Mesenchymal stem cell (in vitro differentiated cells and primary cell): Measurements from ENCODE around the gene DNAJC15.
"Not testable (repeated sequence)": the region's sequence is repeated elsewhere in the genome, so short reads cannot be mapped to it uniquely, and the experiment has no call there.

ENCODE experiments used
- DNase-seq: peaks from one replicate; pipeline ENCODE4 v3.0.0-alpha.2; 2013
- H2AFZ ChIP-seq: one replicate; pipeline ENCODE4 v1.6.1; 2013; ENCODE audit warnings: low read depth, mild to moderate bottlenecking, control low read depth, inconsistent platforms, low read length, moderate library complexity
- H2AK5ac ChIP-seq: 2 replicates; pipeline ENCODE4 v1.6.1; 2013; ENCODE audit warnings: low read length, moderate library complexity, mild to moderate bottlenecking, inconsistent platforms; ENCODE audit not compliant: severe bottlenecking
- H2BK120ac ChIP-seq: one replicate; pipeline ENCODE4 v1.6.1; 2013; ENCODE audit warnings: low read depth, mild to moderate bottlenecking, inconsistent platforms, low read length, moderate library complexity
- H2BK12ac ChIP-seq, 2 experiments: one replicate each; pipeline ENCODE4 v1.6.1; 2013; ENCODE audit warnings: inconsistent platforms in 2 of 2, low read length in 2 of 2, mild to moderate bottlenecking in 2 of 2, moderate library complexity in 2 of 2, control low read depth in 1 of 2
- H2BK15ac ChIP-seq: one replicate; pipeline ENCODE4 v1.6.1; 2013; ENCODE audit warnings: mild to moderate bottlenecking, low read depth, inconsistent platforms; ENCODE audit not compliant: poor library complexity, severe bottlenecking
- H2BK5ac ChIP-seq: 2 replicates; pipeline ENCODE4 v1.6.1; 2013; ENCODE audit warnings: low read depth, mild to moderate bottlenecking, low read length, control low read depth, inconsistent platforms; ENCODE audit not compliant: poor library complexity, severe bottlenecking
- H3K14ac ChIP-seq, 2 experiments: one replicate each; pipeline ENCODE4 v1.6.1; 2013; ENCODE audit warnings: inconsistent platforms in 2 of 2, low read length in 2 of 2, control low read depth in 1 of 2, mild to moderate bottlenecking in 1 of 2, moderate library complexity in 1 of 2
- H3K18ac ChIP-seq, 2 experiments: one replicate each; pipeline ENCODE4 v1.6.1; 2013; ENCODE audit warnings: inconsistent platforms in 2 of 2, low read length in 2 of 2, control low read depth in 1 of 2, low read depth in 1 of 2, mild to moderate bottlenecking in 1 of 2
- H3K23ac ChIP-seq, 2 experiments: one replicate each; pipeline ENCODE4 v1.6.1; 2013; ENCODE audit warnings: inconsistent platforms in 2 of 2, low read length in 2 of 2, mild to moderate bottlenecking in 2 of 2, moderate library complexity in 2 of 2, control low read depth in 1 of 2
- H3K27ac ChIP-seq: 2 replicates; pipeline ENCODE4 v1.5.1; 2013; ENCODE audit warnings: mild to moderate bottlenecking, moderate library complexity, low read length, control low read depth, inconsistent platforms; ENCODE audit not compliant: poor library complexity, severe bottlenecking
- H3K27me3 ChIP-seq, 2 experiments: 2 replicates each; pipeline versions ENCODE4 v1.6.1 to v1.7.0; 2013; ENCODE audit warnings: low read length in 2 of 2, mild to moderate bottlenecking in 2 of 2, moderate library complexity in 2 of 2, control low read depth in 1 of 2, inconsistent platforms in 1 of 2; ENCODE audit not compliant: control insufficient read depth in 1 of 2, insufficient read depth in 1 of 2
- H3K36me3 ChIP-seq, 2 experiments: 2 replicates each; pipeline versions ENCODE4 v1.6.1 to v1.7.0; 2013; ENCODE audit warnings: low read length in 2 of 2, control low read depth in 1 of 2, inconsistent platforms in 1 of 2, low read depth in 1 of 2, mild to moderate bottlenecking in 1 of 2; ENCODE audit not compliant: insufficient read depth in 2 of 2, control insufficient read depth in 1 of 2
- H3K4ac ChIP-seq, 2 experiments: one replicate each; pipeline ENCODE4 v1.6.1; 2013; ENCODE audit warnings: inconsistent platforms in 2 of 2, low read length in 2 of 2, mild to moderate bottlenecking in 2 of 2, moderate library complexity in 2 of 2, control low read depth in 1 of 2, low read depth in 1 of 2
- H3K4me1 ChIP-seq: 2 replicates; pipeline ENCODE4 v1.6.1; 2013; ENCODE audit warnings: low read depth, low read length, control low read depth; ENCODE audit not compliant: control insufficient read depth, insufficient read depth
- H3K4me2 ChIP-seq: 2 replicates; pipeline ENCODE4 v1.6.1; 2013; ENCODE audit warnings: low read length, mild to moderate bottlenecking, inconsistent platforms; ENCODE audit not compliant: poor library complexity, severe bottlenecking
- H3K4me3 ChIP-seq, 2 experiments: 2 replicates each; pipeline versions ENCODE4 v1.5.1 to v1.7.0; 2013; ENCODE audit warnings: low read length in 2 of 2, mild to moderate bottlenecking in 2 of 2, control low read depth in 1 of 2, low read depth in 1 of 2; ENCODE audit not compliant: insufficient read depth in 1 of 2
- H3K79me1 ChIP-seq: replicated peaks from 2 replicates; pipeline ENCODE4 v1.6.1; 2013; ENCODE audit warnings: mild to moderate bottlenecking, control low read depth, low read length, inconsistent platforms; ENCODE audit not compliant: poor library complexity, severe bottlenecking
- H3K9ac ChIP-seq: 2 replicates; pipeline ENCODE4 v1.7.0; 2013; ENCODE audit warnings: mild to moderate bottlenecking, low read length, moderate library complexity
- H3K9me3 ChIP-seq: 2 replicates; pipeline ENCODE4 v1.7.0; 2013; ENCODE audit warnings: mild to moderate bottlenecking, low read length; ENCODE audit not compliant: control insufficient read depth
- H4K8ac ChIP-seq: one replicate; pipeline ENCODE4 v1.6.1; 2013; ENCODE audit warnings: inconsistent platforms, mild to moderate bottlenecking, low read length, moderate library complexity
- H4K91ac ChIP-seq: one replicate; pipeline ENCODE4 v1.6.1; 2013; ENCODE audit warnings: mild to moderate bottlenecking, low read length, inconsistent platforms
- WGBS: methylation state at CpG from one replicate; pipeline ENCODE4 v1.1.7; 2013; ENCODE audit warnings: mixed read lengths; 5-methylcytosine and 5-hydroxymethylcytosine counted together

DNAJC15 gene

DNA sequence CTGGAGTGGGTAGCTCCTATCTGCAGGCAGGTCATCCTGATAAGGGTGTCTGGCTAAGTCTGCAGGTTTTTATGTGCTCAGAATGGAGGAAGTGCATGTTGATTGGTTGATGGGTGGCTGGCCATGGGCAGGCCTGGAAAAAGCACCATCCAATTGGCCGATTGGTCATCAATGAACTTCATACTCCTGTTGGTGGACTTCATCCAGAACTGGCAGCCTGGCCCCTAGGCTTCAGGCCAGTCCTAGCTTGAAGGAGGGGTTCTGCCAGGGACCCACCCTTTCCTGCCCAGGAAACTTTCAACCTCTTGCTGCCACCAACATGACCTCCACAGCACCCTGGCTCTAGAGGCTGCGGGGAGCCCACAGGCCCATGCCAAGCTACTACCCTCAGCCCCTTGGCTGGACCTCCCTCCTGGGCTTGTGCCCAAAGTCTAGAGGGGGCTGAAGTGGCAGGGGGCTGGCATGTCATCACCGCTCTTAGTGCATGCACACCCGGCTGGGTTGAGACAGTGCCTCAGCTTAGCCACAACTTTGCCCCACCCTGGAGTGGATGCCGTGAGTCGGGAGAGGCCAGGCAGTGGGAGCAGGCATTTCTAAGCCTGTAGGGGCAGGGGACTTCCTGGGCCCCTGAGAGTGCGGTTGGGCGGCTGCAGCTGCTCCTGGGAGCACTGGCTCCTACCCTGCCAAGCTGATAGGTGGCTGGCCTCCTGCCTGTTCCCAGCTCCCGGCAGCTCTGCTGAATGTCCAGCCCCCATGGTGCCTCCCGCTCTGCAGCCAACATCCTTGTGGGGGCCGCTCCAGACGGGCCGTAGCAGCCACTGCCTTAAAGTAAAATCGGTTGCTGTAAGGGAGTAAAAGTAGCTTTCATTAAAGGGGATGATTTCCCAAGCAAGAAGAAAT is 13.2 kb downstream of the DNAJC15 start:
- H3K23ac ChIP-seq = no peak overlapping the region
- no peak overlapping the region for H2AFZ ChIP-seq
- H3K9me3 ChIP-seq = no peaks in the 10 kb centered on the region
- no peak overlapping the region for H3K14ac ChIP-seq
- H2BK120ac ChIP-seq = no peak overlapping the region
- no peaks in the 10 kb centered on the region for H3K79me1 ChIP-seq
- no peak overlapping the region for H2AK5ac ChIP-seq
- no peak overlapping the region for H3K4ac ChIP-seq
- peaks cover 1% of the 10 kb centered on the region for H3K4me1 ChIP-seq
- H4K8ac ChIP-seq = peak overlapping the region; percentile 7
- H3K36me3 ChIP-seq = peaks cover 0 to 9% of the 10 kb centered on the region in 2 experiments
- H3K9ac ChIP-seq = no peak overlapping the region
- H3K4me3 ChIP-seq = no peak overlapping the region
- H2BK15ac ChIP-seq = no peak overlapping the region
- WGBS = 96% methylated on average over 14 of the region's 14 CpGs
- no peaks in the 10 kb centered on the region for H3K27me3 ChIP-seq
- no peak overlapping the region for H4K91ac ChIP-seq
- DNase-seq = no peak
- H2BK5ac ChIP-seq = no peak overlapping the region
- no peak overlapping the region for H2BK12ac ChIP-seq
- no peak overlapping the region for H3K27ac ChIP-seq
- H3K4me2 ChIP-seq = no peak overlapping the region
- H3K18ac ChIP-seq = no peak overlapping the region

DNA sequence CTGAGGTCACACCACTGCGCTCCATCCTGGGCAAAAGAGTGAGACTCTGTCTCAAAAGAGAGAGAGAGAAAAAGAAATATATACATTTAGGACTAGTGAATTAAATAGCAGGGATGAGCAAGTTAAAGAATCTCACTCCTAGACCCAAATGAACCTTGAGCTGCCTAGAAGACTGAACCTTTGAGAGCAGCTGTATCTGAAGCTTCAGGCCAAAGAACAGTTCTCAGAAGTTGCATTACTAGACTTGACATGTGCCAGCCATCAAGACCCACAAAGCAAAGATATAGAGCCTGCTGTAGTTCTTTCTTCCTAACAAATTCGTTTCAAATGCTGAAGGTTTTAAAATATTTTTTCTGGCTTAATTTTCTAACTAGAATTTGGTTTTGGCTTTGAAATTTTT is 16.6 kb downstream of the DNAJC15 start:
- H4K8ac ChIP-seq = no peak overlapping the region

DNA sequence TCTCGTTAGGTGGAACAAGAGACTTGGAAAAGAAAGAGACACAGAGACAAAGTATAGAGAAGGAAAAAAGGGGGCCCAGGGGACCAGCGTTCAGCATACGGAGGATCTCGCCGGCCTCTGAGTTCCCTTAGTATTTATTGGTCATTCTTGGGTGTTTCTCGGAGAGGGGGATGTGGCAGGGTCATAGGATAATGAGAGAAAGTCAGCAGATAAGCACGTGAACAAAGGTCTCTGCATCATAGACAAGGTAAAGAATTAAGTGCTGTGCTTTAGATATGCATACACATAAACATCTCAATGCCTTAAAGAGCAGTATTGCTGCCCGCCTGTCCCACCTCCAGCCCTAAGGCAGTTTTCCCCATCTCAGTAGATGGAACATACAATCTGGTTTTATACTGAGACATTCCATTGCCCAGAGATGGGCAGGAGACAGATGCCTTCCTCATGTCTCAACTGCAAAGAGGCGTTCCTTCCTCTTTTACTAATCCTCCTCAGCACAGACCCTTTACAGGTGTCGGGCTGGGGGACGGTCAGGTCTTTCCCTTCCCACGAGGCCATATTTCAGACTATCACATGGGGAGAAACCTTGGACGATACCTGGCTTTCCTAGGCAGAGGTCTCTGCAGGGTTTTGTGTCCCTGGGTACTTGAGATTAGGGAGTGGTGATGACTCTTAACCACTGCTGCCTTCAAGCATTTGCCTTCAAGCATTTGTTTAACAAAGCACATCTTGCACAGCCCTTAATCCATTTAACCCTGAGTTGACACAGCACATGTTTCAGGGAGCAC is 17.4 kb downstream of the DNAJC15 start:
- not testable (repeated sequence) for H3K4me1 ChIP-seq, H3K14ac ChIP-seq, H2BK15ac ChIP-seq, H4K91ac ChIP-seq, H3K23ac ChIP-seq, H3K18ac ChIP-seq, H3K4ac ChIP-seq, H3K4me3 ChIP-seq, H3K27me3 ChIP-seq, H3K9ac ChIP-seq, H2BK120ac ChIP-seq, H3K79me1 ChIP-seq, H4K8ac ChIP-seq, H2BK12ac ChIP-seq, H3K9me3 ChIP-seq, H3K27ac ChIP-seq, H3K36me3 ChIP-seq, H2AK5ac ChIP-seq, H2BK5ac ChIP-seq, H2AFZ ChIP-seq, H3K4me2 ChIP-seq, DNase-seq
- WGBS = 96% methylated on average over 8 of the region's 13 CpGs

More for the DNA sequence above, 16.6 kb downstream of the DNAJC15 start:
- no peaks in the 10 kb centered on the region for H3K9me3 ChIP-seq
- H3K4ac ChIP-seq = no peak overlapping the region
- H3K14ac ChIP-seq = no peak overlapping the region
- no peak overlapping the region for H3K4me2 ChIP-seq
- no peak overlapping the region for H3K27ac ChIP-seq
- no peak overlapping the region for H2AK5ac ChIP-seq
- no peak overlapping the region for H2BK120ac ChIP-seq
- no peak overlapping the region for H3K9ac ChIP-seq
- no peaks in the 10 kb centered on the region for H3K79me1 ChIP-seq
- H3K4me1 ChIP-seq = peaks cover 1% of the 10 kb centered on the region
- no peak overlapping the region for H3K4me3 ChIP-seq
- 83% methylated on average over 2 of the region's 2 CpGs for WGBS
- H2AFZ ChIP-seq = no peak overlapping the region
- H3K18ac ChIP-seq = no peak overlapping the region
- DNase-seq = no peak
- no peak overlapping the region for H3K23ac ChIP-seq
- H2BK12ac ChIP-seq = no peak overlapping the region
- no peak overlapping the region for H2BK5ac ChIP-seq
- no peak overlapping the region for H4K91ac ChIP-seq
- H3K36me3 ChIP-seq = no peaks in the 10 kb centered on the region
- no peak overlapping the region for H2BK15ac ChIP-seq
- no peaks in the 10 kb centered on the region for H3K27me3 ChIP-seq

DNA sequence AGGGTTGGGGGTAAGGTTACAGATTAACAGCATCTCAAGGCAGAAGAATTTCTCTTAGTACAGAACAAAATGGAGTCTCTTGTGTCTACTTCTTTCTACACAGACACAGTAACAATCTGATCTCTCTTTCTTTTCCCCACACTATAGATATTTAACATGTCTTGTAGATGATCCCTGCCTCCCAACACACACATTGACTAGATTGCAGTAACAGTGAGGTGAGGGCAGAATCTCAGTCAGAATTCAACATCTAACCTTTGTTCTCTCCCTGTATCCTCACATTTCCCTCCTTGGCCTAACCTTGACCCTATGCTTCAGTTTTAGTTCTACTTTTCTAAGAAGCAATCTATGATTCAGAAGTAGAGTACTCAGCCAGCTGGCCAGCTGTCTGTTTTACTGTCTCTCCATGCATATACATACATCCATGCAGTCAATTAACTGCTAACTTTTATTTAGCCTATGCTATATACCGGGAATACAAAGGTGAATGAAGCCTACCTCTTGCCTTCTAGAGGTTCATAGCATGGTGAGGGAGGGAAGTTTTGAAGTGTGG is 18.1 kb downstream of the DNAJC15 start:
- H3K9ac ChIP-seq = no peak overlapping the region
- no peak overlapping the region for H3K27ac ChIP-seq
- WGBS = 94% methylated on average over 1 of the region's 1 CpG

More for the DNA sequence above, 18.1 kb downstream of the DNAJC15 start:
- Histone ChIP-seq H2AFZ (no peak overlapping the region), H3K4ac (no peak overlapping the region), H2BK12ac (no peak overlapping the region), H3K79me1 (no peaks in the 10 kb centered on the region), H2AK5ac (no peak overlapping the region), H3K27me3 (no peaks in the 10 kb centered on the region), H3K36me3 (no peaks in the 10 kb centered on the region), H3K4me1 (peaks cover 1% of the 10 kb centered on the region), H2BK15ac (no peak overlapping the region), H4K91ac (no peak overlapping the region), H3K9me3 (no peaks in the 10 kb centered on the region), H3K4me2 (no peak overlapping the region), H3K14ac (no peak overlapping the region), H2BK5ac (no peak overlapping the region), H3K4me3 (no peak overlapping the region), H4K8ac (no peak overlapping the region), H3K18ac (peak overlapping the region in 1 of 2 experiments; percentile 29), H2BK120ac (no peak overlapping the region), H3K23ac (no peak overlapping the region)
- peak; percentile 10 for DNase-seq
